ENCODE results near the gene PWWP2B. TPM values are rescaled to one million over a fixed set of nuclear protein-coding genes. Genes with fewer than 3 reads are reported as not detected.

Gene PWWP2B
- total and polyA plus RNA-seq, 7 donors, result 7.7 to 50.8 (median 10.2) TPM

GRCh38 chr10:132415956-132416355 is 19.0 kb downstream of the PWWP2B start:
- H3K9me3 ChIP-seq, result no peaks in the 10 kb centered on the region
- no peak for DNase-seq
- WGBS, 2 donors, result 95% methylated on average over 22 of the region's 22 CpGs
- TF ChIP-seq POLR2AphosphoS5 (IDR thresholded peaks at IDR 0.05) (no peak), POLR2A (IDR thresholded peaks at IDR 0.05) (no peak), EP300 (IDR thresholded peaks at IDR 0.05) (no peak), CTCF (IDR thresholded peaks at IDR 0.05) (no peak)
- H3K36me3 ChIP-seq, result peaks cover 0 to 6% (median 0%) of the 10 kb centered on the region in 4 donors
- no peaks in the 10 kb centered on the region for H3K27me3 ChIP-seq
- peaks cover 0 to 79% (median 70%) of the 10 kb centered on the region in 4 donors for H3K4me1 ChIP-seq
- intact Hi-C loops (cut with DNase I), result no loop called here
- H3K4me3 ChIP-seq, result no peak overlapping the region
- H3K27ac ChIP-seq, result peak overlapping the region in 3 of 4 donors; percentile 6 to 93 (median 51)

DNA sequence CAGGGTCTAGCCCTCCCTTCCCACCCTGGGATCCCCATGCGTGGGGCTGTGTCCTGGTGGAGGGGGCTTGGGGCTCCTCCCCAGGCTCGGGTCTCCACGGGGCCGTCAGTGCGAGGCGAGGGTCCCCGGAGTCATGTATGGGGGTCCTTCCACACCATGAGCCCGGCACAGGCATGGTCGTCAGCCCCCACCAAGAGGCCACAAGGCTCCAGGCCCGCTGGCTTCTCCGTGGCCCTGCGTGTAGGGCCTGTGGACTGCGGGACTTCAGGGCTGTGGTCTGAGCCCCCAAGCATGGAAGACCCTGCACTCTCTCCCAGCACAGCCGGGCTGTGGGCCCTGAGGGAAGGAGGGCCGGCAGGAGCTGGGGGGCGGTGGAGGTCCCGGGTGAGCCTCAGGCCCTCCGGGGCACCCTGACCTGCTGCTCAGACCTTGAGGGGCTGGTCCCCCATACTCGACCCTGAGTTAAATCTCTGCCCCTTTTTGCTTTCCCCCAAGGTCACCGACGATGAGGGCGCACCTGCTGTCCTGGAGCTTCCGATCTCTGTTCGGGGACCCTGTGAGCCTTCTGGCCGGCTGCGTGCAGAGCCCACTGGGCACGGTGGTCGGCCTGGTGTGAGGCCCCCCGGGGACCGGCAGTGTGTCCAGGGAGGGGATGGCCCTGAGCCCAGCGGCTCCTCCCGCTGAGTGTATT is 19.7 kb downstream of the PWWP2B start:
- intact Hi-C loops (cut with DNase I), result no loop called here
- H3K4me1 ChIP-seq, result peaks cover 0 to 79% (median 70%) of the 10 kb centered on the region in 4 donors

GRCh38 chr10:132417257-132417910 is 20.4 kb downstream of the PWWP2B start:
- Histone ChIP-seq H3K27ac (peak overlapping the region; percentile 88 to 93 (median 92)), H3K27me3 (no peaks in the 10 kb centered on the region), H3K36me3 (peaks cover 0 to 6% (median 0%) of the 10 kb centered on the region in 4 donors), H3K4me3 (no peak overlapping the region), H3K9me3 (no peaks in the 10 kb centered on the region), H3K4me1 (peaks cover 0 to 79% (median 70%) of the 10 kb centered on the region in 4 donors)
- intact Hi-C loops (cut with DNase I), result no loop called here
- no peak for TF ChIP-seq CTCF (IDR thresholded peaks at IDR 0.05)
- no peak for TF ChIP-seq EP300 (IDR thresholded peaks at IDR 0.05)
- TF ChIP-seq POLR2AphosphoS5 (IDR thresholded peaks at IDR 0.05), result no peak
- TF ChIP-seq POLR2A (IDR thresholded peaks at IDR 0.05), result no peak
- DNase-seq, result no peak
- WGBS, 2 donors, result 78 to 86% methylated on average over 26 of the region's 26 CpGs

More for the DNA sequence above, 19.7 kb downstream of the PWWP2B start:
- H3K4me3 ChIP-seq, result no peak overlapping the region
- no peaks in the 10 kb centered on the region for H3K9me3 ChIP-seq
- WGBS, 2 donors, result 90 to 93% methylated on average over 32 of the region's 32 CpGs
- peak overlapping the region; percentile 88 to 93 (median 92) for H3K27ac ChIP-seq
- DNase-seq, result no peak
- H3K36me3 ChIP-seq, result peaks cover 0 to 6% (median 0%) of the 10 kb centered on the region in 4 donors
- TF ChIP-seq CTCF (IDR thresholded peaks at IDR 0.05), result no peak
- no peak for TF ChIP-seq EP300 (IDR thresholded peaks at IDR 0.05)
- no peak for TF ChIP-seq POLR2AphosphoS5 (IDR thresholded peaks at IDR 0.05)
- no peaks in the 10 kb centered on the region for H3K27me3 ChIP-seq

DNA sequence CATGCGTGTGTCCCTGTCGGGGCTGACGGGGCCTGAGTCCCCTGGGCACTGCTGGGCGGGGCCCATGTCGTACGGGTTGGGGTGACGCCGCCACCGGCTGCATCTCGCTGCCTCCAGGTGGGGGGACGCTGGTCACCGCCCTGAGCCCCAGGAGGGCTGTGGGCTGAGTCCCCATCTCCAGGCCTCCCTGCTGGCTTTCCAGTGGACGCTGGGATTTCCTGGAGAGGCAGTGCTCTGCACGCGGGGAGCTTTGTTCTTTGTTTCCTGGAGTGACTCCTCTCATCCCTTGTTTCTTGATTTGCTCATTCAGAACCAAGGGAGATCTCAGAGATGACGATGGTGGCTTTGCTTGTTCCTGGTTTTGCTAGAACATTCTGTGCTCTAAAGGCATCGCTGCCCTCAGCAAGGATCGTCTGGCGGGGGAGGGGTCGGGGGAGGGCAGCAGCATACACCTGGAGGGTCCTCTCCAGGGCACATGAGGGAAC is 21.0 kb downstream of the PWWP2B start:
- Histone ChIP-seq H3K27me3 (no peaks in the 10 kb centered on the region), H3K4me1 (peaks cover 0 to 79% (median 73%) of the 10 kb centered on the region in 4 donors), H3K4me3 (no peak overlapping the region), H3K9me3 (no peaks in the 10 kb centered on the region), H3K36me3 (peaks cover 0 to 6% (median 0%) of the 10 kb centered on the region in 4 donors), H3K27ac (peak overlapping the region; percentile 88 to 93 (median 92))
- DNase-seq, result no peak
- intact Hi-C loops (cut with DNase I), result no loop called here
- TF ChIP-seq CTCF (IDR thresholded peaks at IDR 0.05) (no peak), POLR2A (IDR thresholded peaks at IDR 0.05) (no peak), EP300 (IDR thresholded peaks at IDR 0.05) (peak in 1 of 4 donors; percentile 87), POLR2AphosphoS5 (IDR thresholded peaks at IDR 0.05) (peak in 2 of 4 donors; percentile 18 to 27)
- WGBS, 2 donors, result 23 to 52% methylated on average over 20 of the region's 20 CpGs

Measured in sigmoid colon (tissue), 7 donors.